GM23338 (cell line): Measurements from ENCODE around the gene LRRC51. TPM values are rescaled to one million over a fixed set of nuclear protein-coding genes. Genes with fewer than 3 reads are reported as not detected.

Source experiments
- ATAC-seq: fragments of 200-7000 bp; cut with Tn5 transposase; 3 replicates; pipeline ENCODE4 v1.9.1; 2020
- DNase-seq: peaks from one replicate; pipeline ENCODE4 v3.0.0-alpha.2; 2015; ENCODE audit warnings: low spot score
- H2AFZ ChIP-seq: fragments of 200-600 bp; sonication (generic); 2 replicates; pipeline ENCODE4 v1.8.0; 2016; ENCODE audit warnings: antibody characterized with exemption, mild to moderate bottlenecking, moderate library complexity
- H3F3A ChIP-seq: fragments of 200-600 bp; sonication (generic); replicated peaks from 2 replicates; pipeline ENCODE4 v1.8.0; 2017; ENCODE audit warnings: antibody characterized with exemption, mixed run types, low read depth
- H3K27ac ChIP-seq: fragments of 200-600 bp; sonication (generic); 2 replicates; pipeline ENCODE4 v1.6.1; 2016; ENCODE audit warnings: low read depth
- H3K27me3 ChIP-seq: fragments of 200-600 bp; sonication (generic); 2 replicates; pipeline ENCODE4 v1.8.0; 2016; ENCODE audit warnings: mild to moderate bottlenecking, mixed run types, moderate library complexity; ENCODE audit not compliant: insufficient read depth
- H3K36me3 ChIP-seq: fragments of 200-600 bp; sonication (generic); 2 replicates; pipeline ENCODE4 v1.8.0; 2016; ENCODE audit warnings: mild to moderate bottlenecking; ENCODE audit not compliant: insufficient read depth
- H3K4me1 ChIP-seq: fragments of 200-600 bp; sonication (generic); 2 replicates; pipeline ENCODE4 v1.8.0; 2016; ENCODE audit warnings: mild to moderate bottlenecking, moderate library complexity; ENCODE audit not compliant: insufficient read depth
- H3K4me2 ChIP-seq: fragments of 200-600 bp; sonication (generic); 2 replicates; pipeline ENCODE4 v1.7.1; 2017; ENCODE audit warnings: mixed run types
- H3K4me3 ChIP-seq: fragments of 200-600 bp; sonication (generic); 2 replicates; pipeline ENCODE4 v1.6.1; 2016; ENCODE audit warnings: mixed run types
- H3K79me2 ChIP-seq: fragments of 200-600 bp; sonication (generic); replicated peaks from 2 replicates; pipeline ENCODE4 v1.8.0; 2017; ENCODE audit warnings: mild to moderate bottlenecking; ENCODE audit not compliant: insufficient read depth
- H3K9me2 ChIP-seq: fragments of 200-600 bp; sonication (generic); 2 replicates; pipeline ENCODE4 v1.8.0; 2017; ENCODE audit not compliant: insufficient read depth
- H4K20me1 ChIP-seq: fragments of 200-600 bp; sonication (generic); replicated peaks from 2 replicates; pipeline ENCODE4 v1.8.0; 2017; ENCODE audit warnings: mild to moderate bottlenecking; ENCODE audit not compliant: insufficient read depth
- H3K27ac Mint-ChIP-seq: 2 replicates; pipeline ENCODE4 v1.8.0; 2020; ENCODE audit warnings: inconsistent platforms, mild to moderate bottlenecking, moderate library complexity, mixed read lengths
- H3K27me3 Mint-ChIP-seq: 3 replicates; pipeline ENCODE4 v1.8.0; 2022; ENCODE audit warnings: low read depth, mild to moderate bottlenecking, moderate library complexity, mixed read lengths, inconsistent platforms; ENCODE audit not compliant: insufficient read depth, poor library complexity
- H3K36me3 Mint-ChIP-seq: 3 replicates; pipeline ENCODE4 v1.8.0; 2021; ENCODE audit warnings: low read depth, mild to moderate bottlenecking, inconsistent platforms, moderate library complexity, mixed read lengths
- H3K4me1 Mint-ChIP-seq: 3 replicates; pipeline ENCODE4 v1.8.0; 2020; ENCODE audit warnings: mild to moderate bottlenecking, inconsistent platforms, mixed read lengths
- H3K4me3 Mint-ChIP-seq: 3 replicates; pipeline ENCODE4 v1.8.0; 2021; ENCODE audit warnings: moderate library complexity, mild to moderate bottlenecking, inconsistent platforms, mixed read lengths
- H3K9me3 Mint-ChIP-seq: 3 replicates; pipeline ENCODE4 v1.8.0; 2020; ENCODE audit warnings: moderate library complexity, mild to moderate bottlenecking, inconsistent platforms, mixed read lengths
- EZH2phosphoT487 ChIP-seq: fragments of 200-600 bp; sonication (generic); IDR thresholded peaks from one replicate; pipeline ENCODE4 v1.8.1; 2018; ENCODE audit warnings: antibody characterized with exemption; ENCODE audit not compliant: unreplicated experiment
- NANOG ChIP-seq: IDR thresholded peaks from 2 replicates; pipeline ENCODE4 v1.6.1; 2016; ENCODE audit warnings: antibody characterized with exemption, borderline replicate concordance
- STAT1 ChIP-seq: IDR thresholded peaks from one replicate; pipeline ENCODE4 v1.6.1; 2016; ENCODE audit warnings: antibody characterized with exemption; ENCODE audit not compliant: unreplicated experiment
- polyA plus RNA-seq: library from polyadenylated mRNA; unstranded; fragments of >200 nt; fragmentation: Nextera tagmentation; extraction: Ambion mirVana; gene quantifications from 2 replicates; pipeline ENCODE4 v1.2.1, GENCODE V29; 2016
- total RNA-seq: library from RNA; depleted of rRNA; stranded (reverse); fragments of >200 nt; shearing (Covaris generic); gene quantifications from 2 replicates; pipeline ENCODE4 v1.2.3, GENCODE V29; 2014
- TF ChIP-seq, protein P1 (sequence below): fragments of 250-450 bp; sonication (Bioruptor Pico); IDR thresholded peaks from 2 replicates; pipeline ENCODE4 v1.5.0; 2020; ENCODE audit warnings: mild to moderate bottlenecking, moderate library complexity

LRRC51 gene
- total and polyA plus RNA-seq, 2 experiments from 2014 or later: 3.6 to 4.2 TPM

DNA sequence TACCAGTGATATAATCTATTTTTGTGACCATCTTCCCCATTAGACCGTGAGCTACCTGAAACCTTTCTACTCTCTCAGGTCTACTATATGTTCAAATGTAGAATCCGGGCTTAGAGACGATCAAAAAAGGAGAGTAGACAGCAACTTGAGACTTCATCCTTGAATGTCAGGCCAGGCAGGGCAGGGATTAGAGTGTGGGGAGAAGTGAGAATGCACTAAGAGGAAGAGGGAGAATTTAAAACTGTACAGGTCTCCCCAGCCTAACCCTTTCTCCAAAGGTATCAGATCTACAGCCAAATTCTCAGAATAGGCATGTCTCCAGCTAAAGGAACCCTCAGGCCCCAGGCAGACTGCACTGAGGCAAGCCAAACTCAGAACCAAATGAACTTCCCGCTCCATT lies 21.5 kb downstream of the LRRC51 start:
- H3K79me2 ChIP-seq: peaks cover 29% of the 10 kb centered on the region
- peaks cover 39% of the 10 kb centered on the region for H3K36me3 Mint-ChIP-seq
- H3K9me2 ChIP-seq: no peaks in the 10 kb centered on the region
- peaks cover 29% of the 10 kb centered on the region for H3K4me1 Mint-ChIP-seq
- ATAC-seq (no peak), DNase-seq (no peak)
- peak overlapping the region; percentile 96 for H3K4me3 Mint-ChIP-seq
- H3K27ac Mint-ChIP-seq: peak overlapping the region; percentile 97
- peaks cover 9% of the 10 kb centered on the region; the same call in 1 of the 2 replicates for H3F3A ChIP-seq
- peaks cover 5% of the 10 kb centered on the region; the same call in 1 of the 2 replicates for H3K36me3 ChIP-seq
- H3K9me3 Mint-ChIP-seq: no peaks in the 10 kb centered on the region; the same call in 1 of the 3 replicates
- peak overlapping the region; percentile 96 for H3K4me2 ChIP-seq
- peak overlapping the region; percentile 88 for H3K27ac ChIP-seq
- peaks cover 6% of the 10 kb centered on the region; the same call in 1 of the 2 replicates for H3K4me1 ChIP-seq
- H3K4me3 ChIP-seq: peak overlapping the region; percentile 99
- H4K20me1 ChIP-seq: peaks cover 3% of the 10 kb centered on the region
- H3K27me3 ChIP-seq: no peaks in the 10 kb centered on the region
- H2AFZ ChIP-seq: no peak overlapping the region
- TF ChIP-seq NANOG: no peak
- no peak for TF ChIP-seq EZH2phosphoT487
- peaks cover 14% of the 10 kb centered on the region for H3K27me3 Mint-ChIP-seq

DNA sequence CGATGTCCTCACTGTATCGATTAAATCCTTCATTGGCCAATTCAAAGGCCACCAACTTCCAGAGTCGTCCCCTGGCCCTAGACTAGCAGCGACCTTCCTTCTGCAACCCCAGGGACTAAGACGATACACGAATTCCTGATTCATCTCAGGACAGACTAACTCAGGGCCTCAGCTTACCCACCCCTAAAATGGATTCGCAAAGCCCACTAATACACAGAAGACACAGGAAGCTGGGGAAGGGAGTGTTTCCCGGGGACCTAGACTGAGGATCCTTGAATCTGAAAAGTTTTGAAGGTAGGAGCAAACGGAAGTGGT lies 21.9 kb downstream of the LRRC51 start:
- Histone ChIP-seq H2AFZ (no peak overlapping the region), H3K36me3 (peaks cover 1% of the 10 kb centered on the region; the same call in 1 of the 2 replicates), H3K27me3 (no peaks in the 10 kb centered on the region), H3K4me1 (peaks cover 6% of the 10 kb centered on the region; the same call in 1 of the 2 replicates), H3K4me3 (peak overlapping the region; percentile 99), H3F3A (peaks cover 9% of the 10 kb centered on the region; the same call in 1 of the 2 replicates), H4K20me1 (peaks cover 2% of the 10 kb centered on the region), H3K9me2 (no peaks in the 10 kb centered on the region), H3K79me2 (peaks cover 29% of the 10 kb centered on the region), H3K4me2 (peak overlapping the region; percentile 96), H3K27ac (peak overlapping the region; percentile 88)
- ATAC-seq: no peak
- TF ChIP-seq, protein P1, sequence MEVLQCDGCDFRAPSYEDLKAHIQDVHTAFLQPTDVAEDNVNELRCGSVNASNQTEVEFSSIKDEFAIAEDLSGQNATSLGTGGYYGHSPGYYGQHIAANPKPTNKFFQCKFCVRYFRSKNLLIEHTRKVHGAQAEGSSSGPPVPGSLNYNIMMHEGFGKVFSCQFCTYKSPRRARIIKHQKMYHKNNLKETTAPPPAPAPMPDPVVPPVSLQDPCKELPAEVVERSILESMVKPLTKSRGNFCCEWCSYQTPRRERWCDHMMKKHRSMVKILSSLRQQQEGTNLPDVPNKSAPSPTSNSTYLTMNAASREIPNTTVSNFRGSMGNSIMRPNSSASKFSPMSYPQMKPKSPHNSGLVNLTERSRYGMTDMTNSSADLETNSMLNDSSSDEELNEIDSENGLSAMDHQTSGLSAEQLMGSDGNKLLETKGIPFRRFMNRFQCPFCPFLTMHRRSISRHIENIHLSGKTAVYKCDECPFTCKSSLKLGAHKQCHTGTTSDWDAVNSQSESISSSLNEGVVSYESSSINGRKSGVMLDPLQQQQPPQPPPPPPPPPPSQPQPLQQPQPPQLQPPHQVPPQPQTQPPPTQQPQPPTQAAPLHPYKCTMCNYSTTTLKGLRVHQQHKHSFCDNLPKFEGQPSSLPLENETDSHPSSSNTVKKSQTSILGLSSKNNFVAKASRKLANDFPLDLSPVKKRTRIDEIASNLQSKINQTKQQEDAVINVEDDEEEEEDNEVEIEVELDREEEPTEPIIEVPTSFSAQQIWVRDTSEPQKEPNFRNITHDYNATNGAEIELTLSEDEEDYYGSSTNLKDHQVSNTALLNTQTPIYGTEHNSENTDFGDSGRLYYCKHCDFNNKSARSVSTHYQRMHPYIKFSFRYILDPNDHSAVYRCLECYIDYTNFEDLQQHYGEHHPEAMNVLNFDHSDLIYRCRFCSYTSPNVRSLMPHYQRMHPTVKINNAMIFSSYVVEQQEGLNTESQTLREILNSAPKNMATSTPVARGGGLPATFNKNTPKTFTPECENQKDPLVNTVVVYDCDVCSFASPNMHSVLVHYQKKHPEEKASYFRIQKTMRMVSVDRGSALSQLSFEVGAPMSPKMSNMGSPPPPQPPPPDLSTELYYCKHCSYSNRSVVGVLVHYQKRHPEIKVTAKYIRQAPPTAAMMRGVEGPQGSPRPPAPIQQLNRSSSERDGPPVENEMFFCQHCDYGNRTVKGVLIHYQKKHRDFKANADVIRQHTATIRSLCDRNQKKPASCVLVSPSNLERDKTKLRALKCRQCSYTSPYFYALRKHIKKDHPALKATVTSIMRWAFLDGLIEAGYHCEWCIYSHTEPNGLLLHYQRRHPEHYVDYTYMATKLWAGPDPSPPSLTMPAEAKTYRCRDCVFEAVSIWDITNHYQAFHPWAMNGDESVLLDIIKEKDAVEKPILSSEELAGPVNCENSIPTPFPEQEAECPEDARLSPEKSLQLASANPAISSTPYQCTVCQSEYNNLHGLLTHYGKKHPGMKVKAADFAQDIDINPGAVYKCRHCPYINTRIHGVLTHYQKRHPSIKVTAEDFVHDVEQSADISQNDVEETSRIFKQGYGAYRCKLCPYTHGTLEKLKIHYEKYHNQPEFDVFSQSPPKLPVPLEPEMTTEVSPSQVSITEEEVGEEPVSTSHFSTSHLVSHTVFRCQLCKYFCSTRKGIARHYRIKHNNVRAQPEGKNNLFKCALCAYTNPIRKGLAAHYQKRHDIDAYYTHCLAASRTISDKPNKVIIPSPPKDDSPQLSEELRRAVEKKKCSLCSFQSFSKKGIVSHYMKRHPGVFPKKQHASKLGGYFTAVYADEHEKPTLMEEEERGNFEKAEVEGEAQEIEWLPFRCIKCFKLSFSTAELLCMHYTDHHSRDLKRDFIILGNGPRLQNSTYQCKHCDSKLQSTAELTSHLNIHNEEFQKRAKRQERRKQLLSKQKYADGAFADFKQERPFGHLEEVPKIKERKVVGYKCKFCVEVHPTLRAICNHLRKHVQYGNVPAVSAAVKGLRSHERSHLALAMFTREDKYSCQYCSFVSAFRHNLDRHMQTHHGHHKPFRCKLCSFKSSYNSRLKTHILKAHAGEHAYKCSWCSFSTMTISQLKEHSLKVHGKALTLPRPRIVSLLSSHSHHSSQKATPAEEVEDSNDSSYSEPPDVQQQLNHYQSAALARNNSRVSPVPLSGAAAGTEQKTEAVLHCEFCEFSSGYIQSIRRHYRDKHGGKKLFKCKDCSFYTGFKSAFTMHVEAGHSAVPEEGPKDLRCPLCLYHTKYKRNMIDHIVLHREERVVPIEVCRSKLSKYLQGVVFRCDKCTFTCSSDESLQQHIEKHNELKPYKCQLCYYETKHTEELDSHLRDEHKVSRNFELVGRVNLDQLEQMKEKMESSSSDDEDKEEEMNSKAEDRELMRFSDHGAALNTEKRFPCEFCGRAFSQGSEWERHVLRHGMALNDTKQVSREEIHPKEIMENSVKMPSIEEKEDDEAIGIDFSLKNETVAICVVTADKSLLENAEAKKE (CRISPR knock-in tag): no peak
- TF ChIP-seq EZH2phosphoT487: no peak
- no peak for TF ChIP-seq STAT1
- no peak for TF ChIP-seq NANOG
- Mint-ChIP-seq H3K4me3 (peak overlapping the region; percentile 96), H3K27me3 (peaks cover 14% of the 10 kb centered on the region), H3K4me1 (peaks cover 29% of the 10 kb centered on the region), H3K9me3 (no peaks in the 10 kb centered on the region; the same call in 1 of the 3 replicates), H3K36me3 (peaks cover 36% of the 10 kb centered on the region), H3K27ac (peak overlapping the region; percentile 97)
- DNase-seq: no peak
